Bronchial smooth muscle cell (primary cell): ENCODE measurements around the gene METRNL. TPM values are rescaled to one million over a fixed set of nuclear protein-coding genes. Genes with fewer than 3 reads are reported as not detected.

Source experiments
- total RNA-seq: library from RNA; depleted of rRNA; stranded (reverse); fragments of >200 nt; gene quantifications from 2 replicates; pipeline ENCODE4 v1.2.1, GENCODE V29; 2014

The METRNL gene, protein sequence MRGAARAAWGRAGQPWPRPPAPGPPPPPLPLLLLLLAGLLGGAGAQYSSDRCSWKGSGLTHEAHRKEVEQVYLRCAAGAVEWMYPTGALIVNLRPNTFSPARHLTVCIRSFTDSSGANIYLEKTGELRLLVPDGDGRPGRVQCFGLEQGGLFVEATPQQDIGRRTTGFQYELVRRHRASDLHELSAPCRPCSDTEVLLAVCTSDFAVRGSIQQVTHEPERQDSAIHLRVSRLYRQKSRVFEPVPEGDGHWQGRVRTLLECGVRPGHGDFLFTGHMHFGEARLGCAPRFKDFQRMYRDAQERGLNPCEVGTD
- 125 and 211 TPM in 2 replicates for total RNA-seq

GRCh38 chr17:83079352-83079747, at the start of gene METRNL:
Gene METRNL, plus strand, starts transcription at chr17:83079609. Its CDS starts 207 bp downstream, at chr17:83079816.

Other genes with a start within 250 kb of the METRNL start
- gene ZNF750, start 239.6 kb upstream of the METRNL start, total RNA-seq, result 0.09 TPM in 1 of 2 replicates, not detected in the other